ENCODE results near the gene ATF6B.

- TF ChIP-seq CTCF (IDR thresholded peaks at IDR 0.05) = no peak
- TF ChIP-seq EP300 (IDR thresholded peaks at IDR 0.05) = no peak
Observed at GRCh38 chr6:32132110-32132509, 4.1 kb upstream of the ATF6B start.

Data from stomach (tissue), 4 donors.